HL-60/S4 treated with phorbol 12-myristate 13-acetate at 8.2 ng/mL for 4 days and 3 days (cell line): ENCODE data around the gene RNF149.
"Not testable (repeated sequence)": the region's sequence is repeated elsewhere in the genome, so short reads cannot be mapped to it uniquely, and the experiment has no call there.

ENCODE experiments used
- in situ Hi-C: fragments of 300-500 bp; cut with MboI; formaldehyde crosslinking; loops from 2 replicates; pipeline ENCODE4 v1.15.0; 2022; ENCODE audit warnings: low sequenced_read_pairs

Gene RNF149

GRCh38 chr2:101308432-101309210 is at the start of gene RNF149:
Gene RNF149, minus strand, starts transcription at chr2:101308701. Its CDS starts 113 bp downstream, at chr2:101308588.
- in situ Hi-C loops = no loop called here

GRCh38 chr2:101357376-101357775 is 48.9 kb upstream of the RNF149 start:
- in situ Hi-C loops = no loop called here

GRCh38 chr2:101356521-101356920 is 48.0 kb upstream of the RNF149 start:
- in situ Hi-C loops = no loop called here

- in situ Hi-C loops = no loop called here
Measured at GRCh38 chr2:101356055-101356454, 47.6 kb upstream of the RNF149 start.

GRCh38 chr2:101355401-101356054 is 47.0 kb upstream of the RNF149 start:
- in situ Hi-C loops = no loop called here

GRCh38 chr2:101354420-101355311 is 46.2 kb upstream of the RNF149 start:
- in situ Hi-C loops = no loop called here

GRCh38 chr2:101352631-101353030 is 44.1 kb upstream of the RNF149 start:
- in situ Hi-C loops = not testable (repeated sequence)

GRCh38 chr2:101351207-101351606 is 42.7 kb upstream of the RNF149 start:
- in situ Hi-C loops = no loop called here

GRCh38 chr2:101349893-101350662 is 41.6 kb upstream of the RNF149 start:
- in situ Hi-C loops = no loop called here

- in situ Hi-C loops = no loop called here
Measured at GRCh38 chr2:101348883-101349282, 40.4 kb upstream of the RNF149 start.

- in situ Hi-C loops = no loop called here
Measured at GRCh38 chr2:101346909-101347308, 38.4 kb upstream of the RNF149 start.

GRCh38 chr2:101344137-101344536 is 35.6 kb upstream of the RNF149 start:
- in situ Hi-C loops = no loop called here

GRCh38 chr2:101342625-101343008 is 34.1 kb upstream of the RNF149 start:
- in situ Hi-C loops = no loop called here

GRCh38 chr2:101341901-101342624 is 33.6 kb upstream of the RNF149 start:
- in situ Hi-C loops = no loop called here

- in situ Hi-C loops = no loop called here
Measured at GRCh38 chr2:101341421-101341820, 32.9 kb upstream of the RNF149 start.

- in situ Hi-C loops = no loop called here
Measured at GRCh38 chr2:101340141-101340551, 31.6 kb upstream of the RNF149 start.

- in situ Hi-C loops = no loop called here
Measured at GRCh38 chr2:101339266-101339880, 30.9 kb upstream of the RNF149 start.

GRCh38 chr2:101337877-101338276 is 29.4 kb upstream of the RNF149 start:
- in situ Hi-C loops = no loop called here
